ENCODE results near the gene CRYBG1. TPM values are rescaled to one million over a fixed set of nuclear protein-coding genes. Genes with fewer than 3 reads are reported as not detected.

CRYBG1 gene
- total RNA-seq, 2 donors from 2014 or later: 2.5 to 2.7 TPM

- no peaks in the 10 kb centered on the region for H3K36me3 Mint-ChIP-seq (ENCODE audit: low read depth)
Observed at GRCh38 chr6:106415921-106416320, 55.4 kb downstream of the CRYBG1 start.

GRCh38 chr6:106417572-106418147 is 57.1 kb downstream of the CRYBG1 start:
- no peak overlapping the region for H3K27ac ChIP-seq (ENCODE audit: low read depth, low read length)
- DNase-seq: no peak
- no peaks in the 10 kb centered on the region for H3K9me3 ChIP-seq (ENCODE audit: control insufficient read depth, low read length)
- TF ChIP-seq CTCF (conservative IDR thresholded peaks at IDR 0.05): no peak
- H3K4me1 ChIP-seq (ENCODE audit: control insufficient read depth, insufficient read depth, low read length): no peaks in the 10 kb centered on the region
- no peaks in the 10 kb centered on the region for H3K36me3 ChIP-seq (ENCODE audit: control insufficient read depth, insufficient read depth, low read length)
- Mint-ChIP-seq H3K27me3 (ENCODE audit: insufficient read depth) (peaks cover 75% of the 10 kb centered on the region), H3K4me1 (peaks cover 8% of the 10 kb centered on the region), H3K27ac (no peak overlapping the region), H3K9me3 (no peaks in the 10 kb centered on the region), H3K36me3 (ENCODE audit: low read depth) (no peaks in the 10 kb centered on the region), H3K4me3 (no peak overlapping the region)
- no peak overlapping the region for H3K9ac ChIP-seq (ENCODE audit: extremely low read depth, low read length, poor library complexity, severe bottlenecking)
- H3K4me3 ChIP-seq (ENCODE audit: low read length): no peak overlapping the region
- 93 to 94% methylated on average over 3 to 6 of the region's 6 CpGs for WGBS, 2 experiments (ENCODE audit: insufficient coverage in 1 of 2, insufficient read length in 1 of 2)
- H3K27me3 ChIP-seq (ENCODE audit: control insufficient read depth, insufficient read depth, low read length, poor library complexity, severe bottlenecking): peaks cover 66% of the 10 kb centered on the region

More at GRCh38 chr6:106415921-106416320, 55.4 kb downstream of the CRYBG1 start:
- Mint-ChIP-seq H3K27ac (no peak overlapping the region), H3K9me3 (no peaks in the 10 kb centered on the region), H3K4me1 (peaks cover 4% of the 10 kb centered on the region), H3K27me3 (ENCODE audit: insufficient read depth) (peaks cover 64% of the 10 kb centered on the region), H3K4me3 (no peak overlapping the region)
- peaks cover 54% of the 10 kb centered on the region for H3K27me3 ChIP-seq (ENCODE audit: control insufficient read depth, insufficient read depth, low read length, poor library complexity, severe bottlenecking)
- no peak overlapping the region for H3K27ac ChIP-seq (ENCODE audit: low read depth, low read length)
- no peaks in the 10 kb centered on the region for H3K4me1 ChIP-seq (ENCODE audit: control insufficient read depth, insufficient read depth, low read length)
- no peak for DNase-seq
- H3K36me3 ChIP-seq (ENCODE audit: control insufficient read depth, insufficient read depth, low read length): no peaks in the 10 kb centered on the region
- H3K9ac ChIP-seq (ENCODE audit: extremely low read depth, low read length, poor library complexity, severe bottlenecking): no peak overlapping the region
- H3K9me3 ChIP-seq (ENCODE audit: control insufficient read depth, low read length): no peaks in the 10 kb centered on the region
- no peak overlapping the region for H3K4me3 ChIP-seq (ENCODE audit: low read length)
- no peak for TF ChIP-seq CTCF (conservative IDR thresholded peaks at IDR 0.05)
- 89% methylated on average over 4 of the region's 4 CpGs; no CpG with 5 or more reads in 1 of the 2 experiments for WGBS, 2 experiments (ENCODE audit: insufficient coverage in 1 of 2, insufficient read length in 1 of 2)

DNA sequence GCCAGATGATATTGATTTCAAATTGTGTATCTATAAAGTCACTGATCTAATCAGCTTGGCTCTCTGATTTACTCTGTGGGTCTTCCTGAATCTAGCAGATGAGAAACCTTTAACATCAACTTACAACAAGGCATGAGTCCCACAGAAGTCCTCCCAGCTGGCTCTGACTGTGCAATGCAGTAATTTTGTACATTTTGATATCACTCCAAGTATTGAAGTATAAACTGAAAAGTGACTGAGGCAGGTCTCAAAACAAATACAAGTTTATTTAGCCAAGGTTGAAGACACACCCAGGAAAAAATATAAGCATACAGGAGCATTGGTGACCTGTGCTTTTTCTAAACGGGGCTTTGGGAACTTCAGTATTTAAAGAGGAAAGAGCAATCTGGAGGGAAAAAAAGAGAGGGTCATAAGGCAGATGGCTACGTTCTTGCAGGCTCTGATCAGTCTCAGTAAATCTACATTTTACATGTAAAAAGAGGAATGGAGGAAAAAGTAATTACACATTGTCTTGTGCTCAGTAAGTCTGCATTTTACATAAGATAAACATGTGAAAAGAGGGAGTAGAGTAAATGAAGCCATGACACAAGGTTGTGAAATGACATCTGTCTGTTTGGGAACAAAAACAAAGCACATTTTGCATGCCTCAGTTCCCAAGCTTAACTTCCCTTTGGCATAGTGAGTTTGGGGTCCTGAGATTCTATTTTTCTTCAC is 59.5 kb downstream of the CRYBG1 start:
- Histone ChIP-seq H3K9me3 (ENCODE audit: control insufficient read depth, low read length) (no peaks in the 10 kb centered on the region), H3K27ac (ENCODE audit: low read depth, low read length) (no peak overlapping the region), H3K36me3 (ENCODE audit: control insufficient read depth, insufficient read depth, low read length) (no peaks in the 10 kb centered on the region), H3K4me1 (ENCODE audit: control insufficient read depth, insufficient read depth, low read length) (no peaks in the 10 kb centered on the region), H3K4me3 (ENCODE audit: low read length) (no peak overlapping the region), H3K9ac (ENCODE audit: extremely low read depth, low read length, poor library complexity, severe bottlenecking) (no peak overlapping the region), H3K27me3 (ENCODE audit: control insufficient read depth, insufficient read depth, low read length, poor library complexity, severe bottlenecking) (peaks cover 73% of the 10 kb centered on the region)
- Mint-ChIP-seq H3K36me3 (ENCODE audit: low read depth) (no peaks in the 10 kb centered on the region), H3K4me1 (peaks cover 11% of the 10 kb centered on the region), H3K4me3 (no peak overlapping the region), H3K9me3 (no peaks in the 10 kb centered on the region), H3K27ac (no peak overlapping the region), H3K27me3 (ENCODE audit: insufficient read depth) (peaks cover 58% of the 10 kb centered on the region)
- 71 to 88% methylated on average over 1 to 2 of the region's 2 CpGs for WGBS, 2 experiments (ENCODE audit: insufficient coverage in 1 of 2, insufficient read length in 1 of 2)
- TF ChIP-seq CTCF (conservative IDR thresholded peaks at IDR 0.05): no peak
- no peak for DNase-seq

Data from endodermal cell (in vitro differentiated cells).